ENCODE measurements around the gene MPST. TPM values are rescaled to one million over a fixed set of nuclear protein-coding genes. Genes with fewer than 3 reads are reported as not detected.

Gene MPST
- total and polyA plus RNA-seq, 2 donors (not counting 1 experiment from before 2014, with no cell fraction given), result 14.8 to 51.5 TPM

DNA sequence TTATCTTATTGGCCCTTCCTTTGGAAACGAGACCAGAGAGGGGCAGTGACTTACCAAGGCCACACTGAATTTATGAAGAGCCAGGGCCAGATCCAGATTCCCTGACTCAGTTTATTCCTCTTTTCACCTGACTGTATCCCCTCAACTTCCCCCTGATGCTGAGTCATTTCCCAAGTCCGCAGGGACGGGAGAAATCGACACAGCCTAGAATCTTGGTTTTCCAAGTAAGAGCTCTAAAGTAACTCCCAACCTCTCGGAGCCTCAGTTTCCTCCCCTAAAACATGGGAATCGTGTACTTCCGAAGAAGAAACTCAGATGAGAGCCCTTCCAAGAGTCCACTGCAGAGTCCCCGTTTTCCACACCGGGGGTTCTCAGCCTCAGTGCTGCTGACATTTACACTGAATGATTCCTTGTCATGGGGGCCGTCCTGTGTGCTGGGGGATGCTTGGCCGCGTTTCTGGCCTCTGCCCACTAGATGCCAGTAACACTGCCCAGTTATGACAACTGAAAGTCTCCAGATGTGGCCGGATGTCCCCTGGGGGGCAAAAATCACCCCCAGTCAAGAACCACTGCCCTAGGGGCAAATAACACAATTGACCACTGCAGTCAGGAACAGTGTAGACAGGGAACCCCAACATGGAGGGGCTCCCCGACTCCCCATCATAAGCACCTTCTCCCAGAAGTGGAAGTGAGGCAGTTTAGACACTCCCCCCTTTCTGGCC, 11.2 kb downstream of the MPST start:
- Histone ChIP-seq H3K79me2 (ENCODE audit: control insufficient read depth, insufficient read depth, low read length) (no peaks in the 10 kb centered on the region), H3K9me3 (ENCODE audit: control insufficient read depth, insufficient read depth, low read depth, low read length) (no peaks in the 10 kb centered on the region), H3K27ac (ENCODE audit: insufficient read depth, low read length) (no peak overlapping the region), H3K27me3 (ENCODE audit: control insufficient read depth, insufficient read depth, low read length) (no peaks in the 10 kb centered on the region), H2AFZ (ENCODE audit: low read length) (no peak overlapping the region), H3K36me3 (ENCODE audit: control insufficient read depth, insufficient read depth, low read length) (peaks cover 7% of the 10 kb centered on the region), H3K9ac (ENCODE audit: insufficient read depth, low read length) (no peak overlapping the region), H3K4me3 (replicated peaks in 1 of 4; ENCODE audit: control extremely low read depth in 1 of 4, insufficient read depth in 1 of 4, low read depth in 3 of 4, low read length in 4 of 4) (no peak overlapping the region), H3K4me2 (ENCODE audit: extremely low read depth, insufficient read depth, low read length) (no peak overlapping the region), H4K20me1 (ENCODE audit: control insufficient read depth, extremely low read depth, insufficient read depth, low read length) (no peaks in the 10 kb centered on the region), H3K4me1 (ENCODE audit: control insufficient read depth, extremely low read depth, insufficient read depth, low read length) (no peaks in the 10 kb centered on the region)
- TF ChIP-seq EZH2 (IDR thresholded peaks at IDR 0.05; ENCODE audit: low read length, missing control alignments), result no peak
- TF ChIP-seq, protein P1, sequence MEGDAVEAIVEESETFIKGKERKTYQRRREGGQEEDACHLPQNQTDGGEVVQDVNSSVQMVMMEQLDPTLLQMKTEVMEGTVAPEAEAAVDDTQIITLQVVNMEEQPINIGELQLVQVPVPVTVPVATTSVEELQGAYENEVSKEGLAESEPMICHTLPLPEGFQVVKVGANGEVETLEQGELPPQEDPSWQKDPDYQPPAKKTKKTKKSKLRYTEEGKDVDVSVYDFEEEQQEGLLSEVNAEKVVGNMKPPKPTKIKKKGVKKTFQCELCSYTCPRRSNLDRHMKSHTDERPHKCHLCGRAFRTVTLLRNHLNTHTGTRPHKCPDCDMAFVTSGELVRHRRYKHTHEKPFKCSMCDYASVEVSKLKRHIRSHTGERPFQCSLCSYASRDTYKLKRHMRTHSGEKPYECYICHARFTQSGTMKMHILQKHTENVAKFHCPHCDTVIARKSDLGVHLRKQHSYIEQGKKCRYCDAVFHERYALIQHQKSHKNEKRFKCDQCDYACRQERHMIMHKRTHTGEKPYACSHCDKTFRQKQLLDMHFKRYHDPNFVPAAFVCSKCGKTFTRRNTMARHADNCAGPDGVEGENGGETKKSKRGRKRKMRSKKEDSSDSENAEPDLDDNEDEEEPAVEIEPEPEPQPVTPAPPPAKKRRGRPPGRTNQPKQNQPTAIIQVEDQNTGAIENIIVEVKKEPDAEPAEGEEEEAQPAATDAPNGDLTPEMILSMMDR (conservative IDR thresholded peaks at IDR 0.05 in 1 of 2, IDR thresholded peaks at IDR 0.05 in 1 of 2; ENCODE audit: low read depth in 1 of 2, low read length in 2 of 2), result no peak
- no peak for DNase-seq (ENCODE audit: low read depth in 2 of 2)

DNA sequence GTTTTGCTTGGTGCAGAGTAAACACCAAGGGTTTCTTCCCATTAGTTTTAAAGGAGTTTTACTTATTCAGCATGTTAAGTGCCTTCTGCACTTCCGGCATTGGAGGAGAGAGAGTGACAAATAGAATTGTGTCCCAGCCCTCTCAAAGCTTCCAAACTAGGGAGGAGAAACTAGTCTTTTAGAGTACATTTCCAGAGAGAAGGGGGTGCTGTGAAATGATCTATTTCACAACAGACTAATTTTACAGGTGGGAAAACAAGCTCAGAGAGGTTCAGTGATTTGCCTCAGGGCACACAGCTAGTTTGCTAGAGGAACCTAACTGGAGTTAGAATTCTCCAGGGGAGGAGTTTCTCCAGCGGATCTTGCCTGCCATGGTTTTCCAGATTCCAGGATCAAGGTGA, 12.6 kb downstream of the MPST start:
- no peak for DNase-seq (ENCODE audit: low read depth in 2 of 2)
- Histone ChIP-seq H3K4me1 (ENCODE audit: control insufficient read depth, extremely low read depth, insufficient read depth, low read length) (no peaks in the 10 kb centered on the region), H3K79me2 (ENCODE audit: control insufficient read depth, insufficient read depth, low read length) (no peaks in the 10 kb centered on the region), H3K27me3 (ENCODE audit: control insufficient read depth, insufficient read depth, low read length) (no peaks in the 10 kb centered on the region), H3K4me2 (ENCODE audit: extremely low read depth, insufficient read depth, low read length) (no peak overlapping the region), H3K9ac (ENCODE audit: insufficient read depth, low read length) (no peak overlapping the region), H2AFZ (ENCODE audit: low read length) (no peak overlapping the region), H3K27ac (ENCODE audit: insufficient read depth, low read length) (no peak overlapping the region), H3K4me3 (replicated peaks in 1 of 4; ENCODE audit: control extremely low read depth in 1 of 4, insufficient read depth in 1 of 4, low read depth in 3 of 4, low read length in 4 of 4) (no peak overlapping the region), H3K9me3 (ENCODE audit: control insufficient read depth, insufficient read depth, low read depth, low read length) (no peaks in the 10 kb centered on the region), H3K36me3 (ENCODE audit: control insufficient read depth, insufficient read depth, low read length) (peaks cover 6% of the 10 kb centered on the region), H4K20me1 (ENCODE audit: control insufficient read depth, extremely low read depth, insufficient read depth, low read length) (no peaks in the 10 kb centered on the region)
- TF ChIP-seq EZH2 (IDR thresholded peaks at IDR 0.05; ENCODE audit: low read length, missing control alignments), result no peak
- TF ChIP-seq, protein P1 (conservative IDR thresholded peaks at IDR 0.05 in 1 of 2, IDR thresholded peaks at IDR 0.05 in 1 of 2; ENCODE audit: low read depth in 1 of 2, low read length in 2 of 2), result no peak

DNA sequence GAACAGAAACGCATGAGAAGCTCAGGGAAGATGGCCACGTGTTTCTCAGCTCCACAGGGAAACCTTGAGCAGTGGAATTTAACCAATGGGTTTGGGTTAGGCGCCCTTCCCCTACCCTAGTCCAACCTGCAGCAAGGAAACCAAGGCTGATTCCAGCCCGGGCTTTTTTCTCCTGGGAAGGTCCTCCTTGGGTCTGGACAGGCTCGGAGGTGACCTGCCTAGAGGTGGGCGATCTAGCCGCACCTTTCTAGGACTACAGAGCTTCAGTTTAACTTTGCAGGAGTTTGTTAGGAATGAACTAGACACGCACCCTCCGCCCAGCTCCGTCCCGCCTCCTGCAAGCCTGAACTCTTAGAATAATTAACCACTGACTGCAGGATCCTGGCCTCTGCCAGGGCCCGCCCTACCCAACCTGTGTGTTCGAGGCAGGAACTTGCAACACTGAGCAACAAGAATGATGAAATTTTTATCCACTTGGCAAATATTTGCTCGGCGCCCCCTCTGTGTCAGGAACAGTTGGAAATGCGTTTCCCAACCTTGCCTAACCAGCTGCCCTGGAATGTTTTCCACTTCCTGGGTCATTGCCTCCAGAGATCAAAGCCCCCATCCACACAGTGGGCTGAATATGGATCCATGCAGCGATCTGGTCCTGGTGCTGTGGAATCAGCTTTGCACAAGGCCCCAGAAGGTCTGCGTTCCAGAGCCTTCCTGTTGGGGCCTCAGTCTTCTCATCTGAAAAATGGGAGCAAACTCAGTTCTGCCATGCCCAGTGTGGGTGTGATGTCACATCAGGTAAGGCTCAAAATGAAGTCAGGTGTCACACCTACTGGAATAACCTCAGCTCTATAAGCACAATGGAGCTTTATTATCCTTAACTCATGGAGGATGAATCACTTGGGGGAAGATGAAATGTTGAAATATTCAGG, 13.3 kb downstream of the MPST start:
- H3K36me3 ChIP-seq (ENCODE audit: control insufficient read depth, insufficient read depth, low read length), result peaks cover 6% of the 10 kb centered on the region
- H3K4me2 ChIP-seq (ENCODE audit: extremely low read depth, insufficient read depth, low read length), result no peak overlapping the region
- no peak overlapping the region for H3K4me3 ChIP-seq (replicated peaks in 1 of 4; ENCODE audit: control extremely low read depth in 1 of 4, insufficient read depth in 1 of 4, low read depth in 3 of 4, low read length in 4 of 4)
- no peak overlapping the region for H3K9ac ChIP-seq (ENCODE audit: insufficient read depth, low read length)
- no peaks in the 10 kb centered on the region for H3K27me3 ChIP-seq (ENCODE audit: control insufficient read depth, insufficient read depth, low read length)
- H2AFZ ChIP-seq (ENCODE audit: low read length), result no peak overlapping the region
- H3K79me2 ChIP-seq (ENCODE audit: control insufficient read depth, insufficient read depth, low read length), result no peaks in the 10 kb centered on the region
- TF ChIP-seq, protein P1 (conservative IDR thresholded peaks at IDR 0.05 in 1 of 2, IDR thresholded peaks at IDR 0.05 in 1 of 2; ENCODE audit: low read depth in 1 of 2, low read length in 2 of 2), result no peak
- TF ChIP-seq EZH2 (IDR thresholded peaks at IDR 0.05; ENCODE audit: low read length, missing control alignments), result no peak
- H3K4me1 ChIP-seq (ENCODE audit: control insufficient read depth, extremely low read depth, insufficient read depth, low read length), result no peaks in the 10 kb centered on the region
- no peaks in the 10 kb centered on the region for H3K9me3 ChIP-seq (ENCODE audit: control insufficient read depth, insufficient read depth, low read depth, low read length)
- DNase-seq (ENCODE audit: low read depth in 2 of 2), result peak; percentile 38 to 79
- no peak overlapping the region for H3K27ac ChIP-seq (ENCODE audit: insufficient read depth, low read length)
- no peaks in the 10 kb centered on the region for H4K20me1 ChIP-seq (ENCODE audit: control insufficient read depth, extremely low read depth, insufficient read depth, low read length)

All from fibroblast of lung (primary cell).